Activated CD8-positive, alpha-beta T cell treated with anti-CD3 and anti-CD28 coated beads for 36 hours (primary cell): ENCODE results near the gene PKD1. TPM values are rescaled to one million over a fixed set of nuclear protein-coding genes. Genes with fewer than 3 reads are reported as not detected.

Source experiments
- ATAC-seq: fragments of 200-7000 bp; cut with Tn5 transposase; one replicate; pipeline ENCODE4 v1.10.0; 2021; ENCODE audit warnings: mild to moderate bottlenecking, moderate library complexity
- CTCF ChIA-PET: fragments of 350-600 bp; sonication (Branson Sonifier 250); formaldehyde crosslinking; loops from one replicate; lab custom pipeline; 2021; ENCODE audit warnings: antibody characterized with exemption; lab: Charles Lee
- POLR2A ChIA-PET: fragments of 350-600 bp; sonication (Branson Sonifier 250); formaldehyde crosslinking; loops from one replicate; lab custom pipeline; 2021; ENCODE audit warnings: antibody characterized with exemption; lab: Charles Lee
- DNase-seq: peaks from one replicate; pipeline ENCODE4 v3.0.0-alpha.2; 2020
- H3K27ac Mint-ChIP-seq: one replicate; pipeline ENCODE4 v1.8.0; 2021; ENCODE audit warnings: mild to moderate bottlenecking, mixed read lengths
- H3K27me3 Mint-ChIP-seq: one replicate; pipeline ENCODE4 v1.8.0; 2021; ENCODE audit warnings: mixed read lengths
- H3K36me3 Mint-ChIP-seq: one replicate; pipeline ENCODE4 v1.8.0; 2021; ENCODE audit warnings: low read depth, mixed read lengths
- H3K4me1 Mint-ChIP-seq: one replicate; pipeline ENCODE4 v1.8.0; 2021; ENCODE audit warnings: low read depth, mixed read lengths
- H3K4me3 Mint-ChIP-seq: one replicate; pipeline ENCODE4 v1.8.0; 2021; ENCODE audit warnings: mild to moderate bottlenecking, moderate library complexity, mixed read lengths
- H3K9me3 Mint-ChIP-seq: one replicate; pipeline ENCODE4 v1.8.0; 2021; ENCODE audit warnings: mixed read lengths
- intact Hi-C: fragments of 100-400 bp; cut with micrococcal nuclease; formaldehyde crosslinking; loops from one replicate; pipeline ENCODE4 v1.10.0; 2022
- total RNA-seq, 2 experiments: library from RNA; stranded (reverse); gene quantifications; one replicate each; pipeline ENCODE4 v1.2.3, GENCODE V29; 2021
- TF ChIP-seq, protein P1 (sequence below): fragments of 200-600 bp; IDR thresholded peaks from one replicate; pipeline ENCODE4 v1.8.0; 2022; ENCODE audit warnings: antibody characterized with exemption, mild to moderate bottlenecking

Gene PKD1
- total RNA-seq, 2 experiments from 2014 or later, result 74.7 to 85.1 TPM

DNA sequence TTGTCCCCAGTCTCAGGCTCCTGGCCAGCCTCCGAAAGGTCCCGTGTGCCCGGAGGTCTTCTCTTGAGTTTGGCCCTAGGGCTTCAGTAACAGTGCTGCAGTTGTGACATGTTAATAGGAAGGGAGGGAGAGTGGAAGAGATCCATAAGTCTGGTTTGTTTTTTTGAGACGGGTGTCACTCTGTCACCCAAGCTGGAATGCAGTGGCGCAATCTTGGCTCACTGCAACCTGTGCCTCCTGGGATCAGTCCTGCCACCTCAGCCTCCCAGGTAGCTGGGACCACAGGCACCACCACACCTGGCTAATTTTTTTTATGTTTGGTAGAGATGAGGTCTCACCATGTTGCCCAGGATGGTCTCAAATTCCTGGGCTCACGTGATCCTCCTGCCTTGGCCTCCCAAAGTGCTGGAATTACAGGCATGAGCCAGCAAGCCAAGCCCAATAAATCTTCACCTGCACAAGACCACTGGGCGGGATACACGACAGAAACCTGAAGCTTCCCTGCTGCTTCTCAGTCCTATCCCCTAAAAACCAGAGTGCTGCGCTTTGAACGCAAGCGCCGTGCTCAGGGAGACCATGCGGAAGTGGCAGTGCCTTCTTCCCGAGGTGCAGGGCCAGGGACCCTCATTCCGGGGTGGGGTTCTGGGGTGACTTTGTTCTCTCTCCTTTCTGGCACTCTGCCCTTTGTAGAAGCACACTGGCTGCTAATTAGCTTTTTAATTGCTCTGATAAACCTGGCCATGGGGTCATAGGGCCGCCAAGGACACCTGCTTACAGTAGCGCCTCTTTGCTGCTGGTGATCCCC, 30.8 kb upstream of the PKD1 start:
- ATAC-seq (no peak), DNase-seq (no peak)
- CTCF ChIA-PET, result no interaction called here
- POLR2A ChIA-PET, result interaction anchor here (1.3 to 1.7 kb wide), 2 partner anchors 8 to 11 kb away, joined by 5 read pairs; partner anchors contain the start of gene TRAF7
- H3K36me3 Mint-ChIP-seq, result peaks cover 12% of the 10 kb centered on the region
- H3K27me3 Mint-ChIP-seq, result no peaks in the 10 kb centered on the region
- no peak overlapping the region for H3K27ac Mint-ChIP-seq
- TF ChIP-seq, protein P1, sequence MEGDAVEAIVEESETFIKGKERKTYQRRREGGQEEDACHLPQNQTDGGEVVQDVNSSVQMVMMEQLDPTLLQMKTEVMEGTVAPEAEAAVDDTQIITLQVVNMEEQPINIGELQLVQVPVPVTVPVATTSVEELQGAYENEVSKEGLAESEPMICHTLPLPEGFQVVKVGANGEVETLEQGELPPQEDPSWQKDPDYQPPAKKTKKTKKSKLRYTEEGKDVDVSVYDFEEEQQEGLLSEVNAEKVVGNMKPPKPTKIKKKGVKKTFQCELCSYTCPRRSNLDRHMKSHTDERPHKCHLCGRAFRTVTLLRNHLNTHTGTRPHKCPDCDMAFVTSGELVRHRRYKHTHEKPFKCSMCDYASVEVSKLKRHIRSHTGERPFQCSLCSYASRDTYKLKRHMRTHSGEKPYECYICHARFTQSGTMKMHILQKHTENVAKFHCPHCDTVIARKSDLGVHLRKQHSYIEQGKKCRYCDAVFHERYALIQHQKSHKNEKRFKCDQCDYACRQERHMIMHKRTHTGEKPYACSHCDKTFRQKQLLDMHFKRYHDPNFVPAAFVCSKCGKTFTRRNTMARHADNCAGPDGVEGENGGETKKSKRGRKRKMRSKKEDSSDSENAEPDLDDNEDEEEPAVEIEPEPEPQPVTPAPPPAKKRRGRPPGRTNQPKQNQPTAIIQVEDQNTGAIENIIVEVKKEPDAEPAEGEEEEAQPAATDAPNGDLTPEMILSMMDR, result no peak
- intact Hi-C loops, result no loop called here
- no peak overlapping the region for H3K4me3 Mint-ChIP-seq
- no peaks in the 10 kb centered on the region for H3K9me3 Mint-ChIP-seq
- H3K4me1 Mint-ChIP-seq, result no peaks in the 10 kb centered on the region

DNA sequence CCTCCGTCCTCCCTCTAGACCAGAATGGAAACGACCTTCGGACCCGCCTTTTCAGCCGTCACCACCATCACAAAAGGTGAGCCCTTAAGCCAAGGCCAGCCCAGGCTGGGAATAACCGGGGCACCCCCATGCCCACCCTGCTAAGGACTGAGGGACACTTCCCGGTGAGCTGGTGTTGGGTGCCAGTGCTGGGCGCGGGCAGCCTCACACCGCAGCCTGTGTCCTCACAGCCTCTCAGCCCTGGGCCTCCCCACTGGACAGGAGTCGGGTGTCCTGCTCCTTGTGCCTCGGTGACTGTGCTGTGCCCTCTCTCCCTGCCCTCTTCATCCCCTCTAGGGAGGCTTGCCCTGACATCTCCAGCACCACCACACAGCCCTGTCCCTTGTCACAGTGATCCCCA, 30.2 kb upstream of the PKD1 start:
- DNase-seq (no peak), ATAC-seq (no peak)
- Mint-ChIP-seq H3K4me3 (no peak overlapping the region), H3K27me3 (no peaks in the 10 kb centered on the region), H3K4me1 (no peaks in the 10 kb centered on the region), H3K27ac (no peak overlapping the region), H3K36me3 (peaks cover 12% of the 10 kb centered on the region), H3K9me3 (no peaks in the 10 kb centered on the region)
- intact Hi-C loops, result no loop called here
- TF ChIP-seq, protein P1, result no peak
- ChIA-PET CTCF (no interaction called here), POLR2A (interaction anchor here (1.3 to 1.7 kb wide), 2 partner anchors 9 to 11 kb away, joined by 5 read pairs; partner anchors contain the start of gene TRAF7)

DNA sequence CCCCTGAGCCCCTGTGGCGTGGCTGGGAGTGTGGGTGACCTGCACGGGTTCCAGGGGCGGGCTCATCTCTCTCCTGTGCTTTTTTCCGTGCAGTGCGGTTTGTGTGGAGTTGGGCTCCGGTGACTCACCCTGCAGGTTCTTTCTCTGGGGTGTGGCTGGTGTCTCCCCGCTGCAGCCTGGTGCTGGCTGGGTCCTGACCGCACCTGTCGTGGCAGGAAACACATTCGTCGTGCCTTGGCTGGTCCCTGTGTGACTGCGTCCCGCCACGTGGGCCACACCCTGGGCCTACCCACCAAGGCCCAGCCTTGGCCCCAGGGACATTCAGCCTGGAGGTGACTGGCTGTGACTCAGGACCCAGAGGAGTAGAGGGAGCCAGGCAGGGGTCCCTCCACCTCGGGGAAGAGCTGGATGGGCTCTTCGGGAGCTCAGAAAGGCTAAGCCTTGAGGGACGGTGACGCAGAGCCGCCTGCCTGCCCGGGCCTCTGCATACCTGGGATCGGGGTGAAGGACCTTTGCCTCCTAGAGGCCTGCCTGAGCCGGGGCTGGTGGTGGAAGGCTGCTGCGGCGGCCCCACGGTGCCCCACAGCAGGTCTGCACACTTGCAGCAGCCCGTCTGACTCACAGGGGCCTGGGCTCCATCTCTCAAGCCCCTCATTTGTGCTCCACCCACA, 27.6 kb upstream of the PKD1 start:
- H3K27me3 Mint-ChIP-seq, result no peaks in the 10 kb centered on the region
- peaks cover 12% of the 10 kb centered on the region for H3K36me3 Mint-ChIP-seq
- DNase-seq (no peak), ATAC-seq (no peak)
- intact Hi-C loops, result no loop called here
- no peak overlapping the region for H3K4me3 Mint-ChIP-seq
- peak overlapping the region; percentile 11 for H3K27ac Mint-ChIP-seq
- POLR2A ChIA-PET, result interaction anchor here (1.1 to 1.4 kb wide), 2 partner anchors 8 to 10 kb away, joined by 4 to 8 read pairs; partner anchors contain the start of gene TRAF7
- H3K9me3 Mint-ChIP-seq, result no peaks in the 10 kb centered on the region
- TF ChIP-seq, protein P1, result no peak
- CTCF ChIA-PET, result no interaction called here
- peaks cover 1% of the 10 kb centered on the region for H3K4me1 Mint-ChIP-seq

DNA sequence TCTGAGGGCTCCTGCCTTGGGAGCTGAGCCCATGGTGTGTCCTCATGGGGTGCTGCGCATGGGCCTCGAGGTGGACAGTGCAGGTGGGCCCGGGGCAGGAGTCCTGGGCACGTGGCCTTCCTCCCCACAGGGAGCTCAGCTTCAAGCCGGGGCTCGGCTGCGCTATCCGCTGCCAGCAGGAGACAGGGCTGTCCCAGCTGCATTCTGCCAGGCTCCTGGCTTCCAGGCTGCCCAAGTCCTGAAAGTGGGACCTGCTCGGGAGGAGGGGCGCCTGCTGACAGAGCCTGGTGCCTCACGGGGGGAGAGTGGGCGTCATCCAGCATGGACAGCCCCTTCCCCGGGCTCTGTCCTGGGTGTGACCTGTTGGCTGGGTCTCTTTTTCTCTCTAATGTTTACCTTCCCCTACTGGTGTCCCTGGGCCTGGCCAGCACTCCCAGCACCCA, 27.0 kb upstream of the PKD1 start:
- Mint-ChIP-seq H3K4me1 (peaks cover 6% of the 10 kb centered on the region), H3K36me3 (peaks cover 8% of the 10 kb centered on the region), H3K4me3 (no peak overlapping the region), H3K27me3 (no peaks in the 10 kb centered on the region), H3K27ac (no peak overlapping the region), H3K9me3 (no peaks in the 10 kb centered on the region)
- no peak for ATAC-seq
- CTCF ChIA-PET, result no interaction called here
- POLR2A ChIA-PET, result interaction anchor here (1.1 to 1.4 kb wide), 4 partner anchors 10 to 31 kb away, joined by 3 to 4 read pairs (median 4); no protein-coding TSS in a partner anchor
- intact Hi-C loops, result no loop called here
- no peak for DNase-seq
- TF ChIP-seq, protein P1, result no peak
